Activated T-cell treated with anti-CD3 and anti-CD28 coated beads, Interleukin-2, amount 50 U/mL, for 24 hours (primary cell): ENCODE data around the gene ITGA2B.

Experiments used
- DNase-seq: peaks from one replicate; pipeline ENCODE4 v3.0.0-alpha.2; 2020
- H3K27ac Mint-ChIP-seq: 2 replicates; pipeline ENCODE4 v1.8.0; 2020; ENCODE audit warnings: mild to moderate bottlenecking, mixed read lengths
- H3K27me3 Mint-ChIP-seq: 2 replicates; pipeline ENCODE4 v1.8.0; 2020; ENCODE audit warnings: mixed read lengths
- H3K36me3 Mint-ChIP-seq: 2 replicates; pipeline ENCODE4 v1.8.0; 2020; ENCODE audit warnings: low read depth, mixed read lengths
- H3K4me1 Mint-ChIP-seq: 2 replicates; pipeline ENCODE4 v1.8.0; 2020; ENCODE audit warnings: low read depth, mixed read lengths
- H3K4me3 Mint-ChIP-seq: 2 replicates; pipeline ENCODE4 v1.8.0; 2020; ENCODE audit warnings: mild to moderate bottlenecking, moderate library complexity, mixed read lengths
- H3K9me3 Mint-ChIP-seq: 2 replicates; pipeline ENCODE4 v1.8.0; 2020; ENCODE audit warnings: mixed read lengths

Gene ITGA2B

GRCh38 chr17:44389281-44389680 is at the start of gene ITGA2B:
Gene ITGA2B, minus strand, starts transcription at chr17:44389649. Its CDS starts 176 bp downstream, at chr17:44389473.
- H3K4me3 Mint-ChIP-seq = no peak within 1 kb of the TSS
- H3K27me3 Mint-ChIP-seq = peaks cover 26% of the 10 kb centered on the region
- no peak within 1 kb of the TSS for H3K27ac Mint-ChIP-seq
- peaks cover 26% of the 10 kb centered on the region for H3K4me1 Mint-ChIP-seq
- no peaks in the 10 kb centered on the region for H3K9me3 Mint-ChIP-seq
- H3K36me3 Mint-ChIP-seq = no peaks in the 10 kb centered on the region
- no peak for DNase-seq

- peaks cover 26% of the 10 kb centered on the region for H3K4me1 Mint-ChIP-seq
- no peak overlapping the region for H3K4me3 Mint-ChIP-seq
- no peak for DNase-seq
- no peaks in the 10 kb centered on the region for H3K9me3 Mint-ChIP-seq
- H3K27ac Mint-ChIP-seq = peak overlapping the region; percentile 13
- no peaks in the 10 kb centered on the region for H3K27me3 Mint-ChIP-seq
- H3K36me3 Mint-ChIP-seq = peaks cover 37% of the 10 kb centered on the region
Measured at GRCh38 chr17:44439168-44439567, 49.7 kb upstream of the ITGA2B start.

- no peaks in the 10 kb centered on the region for H3K27me3 Mint-ChIP-seq
- no peak overlapping the region for H3K4me3 Mint-ChIP-seq
- H3K9me3 Mint-ChIP-seq = no peaks in the 10 kb centered on the region
- no peak for DNase-seq
- peak overlapping the region; percentile 5 for H3K27ac Mint-ChIP-seq
- H3K36me3 Mint-ChIP-seq = peaks cover 42% of the 10 kb centered on the region
- H3K4me1 Mint-ChIP-seq = peaks cover 26% of the 10 kb centered on the region
Measured at GRCh38 chr17:44438636-44439035, 49.2 kb upstream of the ITGA2B start.

DNA sequence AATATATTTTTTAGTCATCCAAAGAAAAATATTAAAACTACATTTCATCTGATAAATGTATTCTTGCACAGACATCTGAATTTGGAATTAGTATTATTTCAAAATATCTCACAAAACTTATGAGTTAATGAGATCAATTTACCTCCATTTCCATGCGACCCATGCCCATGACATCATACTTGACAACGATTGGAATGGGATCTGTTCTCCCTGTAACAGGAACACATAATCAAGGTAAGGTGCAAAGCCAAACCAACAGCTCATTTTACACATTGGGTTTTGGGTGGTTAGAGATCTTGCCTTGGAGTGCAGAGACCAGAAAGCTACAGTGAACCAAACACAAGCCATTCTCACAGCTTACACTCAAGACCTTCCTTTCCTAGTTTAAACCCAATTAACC is 46.9 kb upstream of the ITGA2B start:
- Mint-ChIP-seq H3K36me3 (peaks cover 59% of the 10 kb centered on the region), H3K27ac (no peak overlapping the region), H3K4me1 (peaks cover 24% of the 10 kb centered on the region), H3K9me3 (no peaks in the 10 kb centered on the region), H3K27me3 (no peaks in the 10 kb centered on the region), H3K4me3 (no peak overlapping the region)
- no peak for DNase-seq

DNA sequence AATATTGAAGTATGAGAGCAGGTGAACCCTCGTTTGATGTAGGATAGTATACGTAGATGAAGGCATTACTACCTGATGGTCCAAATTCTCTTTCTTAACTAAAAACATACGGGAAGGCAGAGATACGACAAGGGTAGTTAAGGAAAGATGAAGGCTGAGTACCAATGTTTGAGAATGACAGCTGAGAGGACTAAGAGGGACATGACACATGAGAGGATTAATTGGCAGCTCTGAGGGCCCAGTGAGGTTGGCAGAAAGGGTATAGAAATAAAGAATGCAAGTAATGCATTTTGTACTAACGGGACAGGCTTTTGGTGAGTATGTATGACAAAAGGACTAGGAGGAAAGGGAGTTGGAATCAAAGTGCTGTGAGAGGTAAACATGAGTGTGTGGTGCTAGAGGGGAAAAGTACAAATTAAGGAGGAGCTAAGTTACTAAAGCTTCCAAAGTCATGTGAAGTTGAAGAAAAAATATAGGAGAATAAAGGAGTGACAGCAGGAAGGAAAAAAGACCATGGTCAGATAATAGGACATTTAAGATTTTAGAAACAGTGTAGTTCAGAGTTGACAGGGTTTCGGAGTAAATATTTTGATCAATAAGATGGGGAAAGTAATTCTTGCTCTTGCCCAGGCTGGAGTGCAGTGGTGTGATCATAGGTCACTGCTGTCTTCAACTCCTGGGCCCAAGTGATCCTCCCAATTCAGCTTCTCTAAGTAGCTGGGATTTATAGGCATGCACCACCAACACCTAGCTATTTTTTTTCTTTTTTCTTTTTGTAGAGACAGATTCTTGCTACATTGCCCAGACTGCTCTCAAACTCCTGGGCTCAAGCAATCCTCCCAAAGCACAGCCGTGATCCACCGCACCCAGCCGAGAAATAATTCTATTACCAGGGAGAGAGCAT is 43.1 kb upstream of the ITGA2B start:
- Mint-ChIP-seq H3K27me3 (no peaks in the 10 kb centered on the region), H3K4me3 (no peak overlapping the region), H3K9me3 (no peaks in the 10 kb centered on the region), H3K27ac (peak overlapping the region; percentile 38), H3K4me1 (no peaks in the 10 kb centered on the region), H3K36me3 (peaks cover 65% of the 10 kb centered on the region)
- no peak for DNase-seq

DNA sequence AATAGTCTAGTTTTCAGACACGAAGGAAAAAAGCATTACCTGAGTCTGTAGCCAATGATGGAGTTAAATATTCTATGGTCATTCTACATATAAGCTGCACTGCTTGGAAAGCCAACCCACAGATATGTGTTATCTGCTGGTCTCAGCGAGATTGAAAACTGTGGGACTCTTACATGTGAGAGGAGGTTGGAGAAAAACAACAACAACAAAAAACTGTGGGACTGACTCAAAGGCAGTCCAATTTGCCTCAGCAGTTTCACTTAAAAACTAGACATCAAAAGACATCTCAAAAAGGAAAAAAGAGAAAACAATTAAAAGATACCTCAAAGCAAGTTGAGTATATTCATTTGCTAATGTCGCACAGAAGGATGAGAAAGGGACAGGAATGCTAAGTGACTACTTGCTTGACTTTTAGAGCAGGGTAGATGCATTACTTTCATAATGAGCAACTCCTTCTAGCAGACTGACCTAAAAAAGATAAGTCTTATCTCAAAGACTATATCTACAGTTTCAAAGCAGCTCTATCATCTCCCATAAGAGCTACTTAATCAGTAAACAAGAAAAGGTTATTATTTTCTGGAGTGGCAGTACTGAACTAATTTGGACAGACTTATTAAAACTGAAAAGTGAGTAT is 35.5 kb upstream of the ITGA2B start:
- DNase-seq = no peak
- H3K27ac Mint-ChIP-seq = peak overlapping the region; percentile 69
- H3K9me3 Mint-ChIP-seq = no peaks in the 10 kb centered on the region
- peaks cover 64% of the 10 kb centered on the region for H3K36me3 Mint-ChIP-seq
- no peak overlapping the region for H3K4me3 Mint-ChIP-seq
- no peaks in the 10 kb centered on the region for H3K27me3 Mint-ChIP-seq
- H3K4me1 Mint-ChIP-seq = peaks cover 18% of the 10 kb centered on the region

- H3K36me3 Mint-ChIP-seq = peaks cover 70% of the 10 kb centered on the region
Measured at GRCh38 chr17:44417553-44417952, 28.1 kb upstream of the ITGA2B start.

GRCh38 chr17:44416558-44417289 is 27.3 kb upstream of the ITGA2B start:
- Mint-ChIP-seq H3K4me3 (no peak overlapping the region), H3K27me3 (no peaks in the 10 kb centered on the region), H3K4me1 (peaks cover 17% of the 10 kb centered on the region), H3K9me3 (no peaks in the 10 kb centered on the region), H3K36me3 (peaks cover 65% of the 10 kb centered on the region), H3K27ac (no peak overlapping the region)
- no peak for DNase-seq

More at GRCh38 chr17:44417553-44417952, 28.1 kb upstream of the ITGA2B start:
- Mint-ChIP-seq H3K27me3 (no peaks in the 10 kb centered on the region), H3K27ac (peak overlapping the region; percentile 87), H3K9me3 (no peaks in the 10 kb centered on the region), H3K4me3 (no peak overlapping the region), H3K4me1 (peaks cover 17% of the 10 kb centered on the region)
- DNase-seq = no peak

GRCh38 chr17:44414394-44415155 is 25.1 kb upstream of the ITGA2B start:
- H3K4me3 Mint-ChIP-seq = no peak overlapping the region
- peaks cover 59% of the 10 kb centered on the region for H3K36me3 Mint-ChIP-seq
- no peak for DNase-seq
- no peak overlapping the region for H3K27ac Mint-ChIP-seq
- H3K27me3 Mint-ChIP-seq = no peaks in the 10 kb centered on the region
- H3K4me1 Mint-ChIP-seq = peaks cover 17% of the 10 kb centered on the region
- no peaks in the 10 kb centered on the region for H3K9me3 Mint-ChIP-seq

GRCh38 chr17:44409309-44410028 is 20.0 kb upstream of the ITGA2B start:
- H3K27ac Mint-ChIP-seq = no peak overlapping the region
- H3K4me3 Mint-ChIP-seq = no peak overlapping the region
- DNase-seq = no peak

GRCh38 chr17:44408786-44409185 is 19.3 kb upstream of the ITGA2B start:
- peaks cover 45% of the 10 kb centered on the region for H3K36me3 Mint-ChIP-seq
- H3K27ac Mint-ChIP-seq = peak overlapping the region; percentile 22
- no peaks in the 10 kb centered on the region for H3K9me3 Mint-ChIP-seq

More at GRCh38 chr17:44409309-44410028, 20.0 kb upstream of the ITGA2B start:
- Mint-ChIP-seq H3K9me3 (no peaks in the 10 kb centered on the region), H3K36me3 (peaks cover 43% of the 10 kb centered on the region), H3K4me1 (no peaks in the 10 kb centered on the region), H3K27me3 (no peaks in the 10 kb centered on the region)

DNA sequence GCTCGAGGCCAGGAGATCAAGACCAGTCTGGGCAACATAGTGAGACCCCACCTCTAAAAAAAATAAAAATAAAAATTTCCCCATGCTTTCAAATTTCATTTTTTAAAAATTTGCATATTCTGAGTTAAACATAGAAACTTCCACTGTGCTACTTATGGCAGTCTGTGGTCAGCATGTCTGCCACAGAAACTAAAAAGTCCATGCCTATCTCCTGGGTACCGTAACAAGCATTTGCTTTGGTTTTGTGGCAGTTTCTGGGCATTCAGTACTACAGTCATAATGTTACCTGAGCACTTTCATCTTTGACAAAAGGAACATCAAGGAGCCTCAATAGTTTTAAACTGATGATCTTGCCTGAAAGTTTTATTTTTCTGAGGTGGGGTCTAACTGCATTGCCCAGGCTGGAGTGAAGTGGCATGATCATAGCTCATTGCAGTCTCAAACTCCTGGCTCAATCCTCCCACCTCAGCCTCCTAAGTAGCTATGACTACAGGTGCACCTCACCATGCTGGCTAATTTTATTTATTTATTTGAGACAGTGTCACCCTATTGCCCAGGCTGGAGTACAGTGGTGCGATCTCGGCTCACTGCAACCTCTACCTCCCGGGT is 13.2 kb upstream of the ITGA2B start:
- peak overlapping the region; percentile 63 for H3K27ac Mint-ChIP-seq
- no peak for DNase-seq
- no peaks in the 10 kb centered on the region for H3K9me3 Mint-ChIP-seq
- no peak overlapping the region for H3K4me3 Mint-ChIP-seq
- no peaks in the 10 kb centered on the region for H3K27me3 Mint-ChIP-seq
- H3K4me1 Mint-ChIP-seq = peaks cover 6% of the 10 kb centered on the region
- peaks cover 85% of the 10 kb centered on the region for H3K36me3 Mint-ChIP-seq

More at GRCh38 chr17:44408786-44409185, 19.3 kb upstream of the ITGA2B start:
- DNase-seq = no peak
- H3K4me1 Mint-ChIP-seq = no peaks in the 10 kb centered on the region
- H3K4me3 Mint-ChIP-seq = no peak overlapping the region
- H3K27me3 Mint-ChIP-seq = no peaks in the 10 kb centered on the region

GRCh38 chr17:44400226-44400847 is 10.9 kb upstream of the ITGA2B start:
- DNase-seq = no peak
- H3K27ac Mint-ChIP-seq = peak overlapping the region; percentile 5
- peaks cover 12% of the 10 kb centered on the region for H3K4me1 Mint-ChIP-seq
- peaks cover 85% of the 10 kb centered on the region for H3K36me3 Mint-ChIP-seq
- H3K9me3 Mint-ChIP-seq = no peaks in the 10 kb centered on the region
- no peak overlapping the region for H3K4me3 Mint-ChIP-seq
- no peaks in the 10 kb centered on the region for H3K27me3 Mint-ChIP-seq
